ENCODE measurements around the gene GJC1. TPM values are rescaled to one million over a fixed set of nuclear protein-coding genes. Genes with fewer than 3 reads are reported as not detected.

The GJC1 gene
- polyA plus RNA-seq, 2 of the 4 experiments (the other 2 are of a cell fraction): 21.2 to 22.1 TPM

- Histone ChIP-seq H3K9me3 (no peaks in the 10 kb centered on the region), H3K27ac (no peak overlapping the region), H3K4me1 (peaks cover 3% of the 10 kb centered on the region; the same call in 1 of the 3 replicates), H3K4me2 (no peak overlapping the region), H3K4me3 (no peak overlapping the region)
- TF ChIP-seq TP53 (CRISPR knock-in tag; IDR thresholded peaks at IDR 0.05) (no peak), BHLHE40 (IDR thresholded peaks at IDR 0.05; ENCODE audit: low read depth, low read length) (no peak), ELK1 (IDR thresholded peaks at IDR 0.05; ENCODE audit: low read depth, low read length) (no peak), ATOH8 (CRISPR knock-in tag; IDR thresholded peaks at IDR 0.05; ENCODE audit: low read depth) (no peak), HES2 (IDR thresholded peaks at IDR 0.05) (no peak), BCL3 (IDR thresholded peaks at IDR 0.05) (no peak), RARB (CRISPR knock-in tag; IDR thresholded peaks at IDR 0.05) (no peak), NPAS2 (CRISPR knock-in tag; IDR thresholded peaks at IDR 0.05; ENCODE audit: borderline replicate concordance) (no peak), KDM5A (IDR thresholded peaks at IDR 0.05) (no peak), ESRRA (IDR thresholded peaks at IDR 0.05; ENCODE audit: borderline replicate concordance, low read length) (no peak), EP300 (IDR thresholded peaks at IDR 0.05) (no peak), RNF2 (IDR thresholded peaks at IDR 0.05; ENCODE audit: borderline replicate concordance, low read depth) (no peak), PBX3 (IDR thresholded peaks at IDR 0.05) (no peak), SREBF2 (IDR thresholded peaks at IDR 0.05) (no peak), HDAC2 (IDR thresholded peaks at IDR 0.05) (no peak), CBX2 (IDR thresholded peaks at IDR 0.05; ENCODE audit: borderline replicate concordance, low read depth) (no peak), ZNF302 (CRISPR knock-in tag; IDR thresholded peaks at IDR 0.05) (no peak), MAZ (IDR thresholded peaks at IDR 0.05; ENCODE audit: borderline replicate concordance, low read depth, low read length) (no peak)
- ChIA-PET POLR2A (interaction anchor here (0.7 kb wide), 1 partner anchor 81 kb away, joined by 3 read pairs; no protein-coding TSS in a partner anchor), CTCF (interaction anchor here (1.1 to 45.1 kb wide), 12 partner anchors 8 to 230 kb away, joined by 3 to 1787 read pairs (median 7); partner anchors contain the start of gene HIGD1B)
- WGBS (ENCODE audit: missing lambda C conversion rate): 79% methylated on average over 3 of the region's 3 CpGs
- ATAC-seq (no peak), FAIRE-seq (no peak), DNase-seq (ENCODE audit: low read depth in 1 of 2, low spot score in 1 of 2) (no peak)
These were observed 37.8 kb upstream of the GJC1 start for GRCh38 chr17:44867841-44868240.

GRCh38 chr17:44865931-44866330, 35.8 kb upstream of the GJC1 start:
- H3K9me3 ChIP-seq: no peaks in the 10 kb centered on the region

More at GRCh38 chr17:44865931-44866330, 35.8 kb upstream of the GJC1 start:
- H3K4me1 ChIP-seq: no peaks in the 10 kb centered on the region
- POLR2A ChIA-PET: interaction anchor here (1.3 kb wide), 1 partner anchor 87 kb away, joined by 3 read pairs; no protein-coding TSS in a partner anchor
- no peak overlapping the region for H3K4me2 ChIP-seq
- ATAC-seq (no peak), FAIRE-seq (no peak), DNase-seq (ENCODE audit: low read depth in 1 of 2, low spot score in 1 of 2) (no peak)
- H3K27ac ChIP-seq: no peak overlapping the region
- TF ChIP-seq HOXB5 (CRISPR knock-in tag; IDR thresholded peaks at IDR 0.05): no peak
- TF ChIP-seq EHF (CRISPR knock-in tag; IDR thresholded peaks at IDR 0.05): no peak
- no peak for TF ChIP-seq SREBF2 (IDR thresholded peaks at IDR 0.05)
- TF ChIP-seq EP300 (IDR thresholded peaks at IDR 0.05): no peak
- no peak for TF ChIP-seq NPAS2 (CRISPR knock-in tag; IDR thresholded peaks at IDR 0.05; ENCODE audit: borderline replicate concordance)
- no peak for TF ChIP-seq HEYL (CRISPR knock-in tag; IDR thresholded peaks at IDR 0.05)
- CTCF ChIA-PET: interaction anchor here (0.8 to 45.1 kb wide), 33 partner anchors 13 to 269 kb away, joined by 3 to 1787 read pairs (median 10); partner anchors contain the start of genes ADAM11, EFTUD2 and HIGD1B
- 87% methylated on average over 6 of the region's 6 CpGs for WGBS (ENCODE audit: missing lambda C conversion rate)
- no peak overlapping the region for H3K4me3 ChIP-seq
